Spinal cord (tissue), 10 donors: ENCODE measurements around the gene VSIG4. TPM values are rescaled to one million over a fixed set of nuclear protein-coding genes. Genes with fewer than 3 reads are reported as not detected.

Experiments used
- DNase-seq, 6 donors: peaks; one replicate each; pipeline versions ENCODE4 v3.0.0 to v3.0.0-alpha.2; 2013 to 2015; ENCODE audit warnings: low spot score in 6 of 6, low read depth in 4 of 6
- H3K27ac ChIP-seq: one replicate; pipeline ENCODE4 v1.5.1; 2013; ENCODE audit warnings: low read depth, low read length, control low read depth
- H3K27me3 ChIP-seq: one replicate; pipeline ENCODE4 v1.6.1; 2013; ENCODE audit warnings: low read length; ENCODE audit not compliant: control insufficient read depth, insufficient read depth
- H3K36me3 ChIP-seq: one replicate; pipeline ENCODE4 v1.6.1; 2013; ENCODE audit warnings: low read length; ENCODE audit not compliant: control insufficient read depth, insufficient read depth
- H3K4me1 ChIP-seq: one replicate; pipeline ENCODE4 v1.6.1; 2013; ENCODE audit warnings: low read length; ENCODE audit not compliant: control insufficient read depth, insufficient read depth
- H3K4me3 ChIP-seq: one replicate; pipeline ENCODE4 v1.5.1; 2013; ENCODE audit warnings: low read depth, low read length, control low read depth
- H3K9me3 ChIP-seq: one replicate; pipeline ENCODE4 v1.6.1; 2013; ENCODE audit warnings: low read length; ENCODE audit not compliant: control insufficient read depth, insufficient read depth
- WGBS: methylation state at CpG from one replicate; pipeline ENCODE4 v1.1.5; 2013; ENCODE audit warnings: missing lambda C conversion rate; ENCODE audit not compliant: insufficient coverage; 5-methylcytosine and 5-hydroxymethylcytosine counted together
- polyA plus RNA-seq, 2 donors: library from polyadenylated mRNA; unstranded; fragments of 120-200 nt; gene quantifications; one replicate each; pipeline ENCODE4 v1.2.1, GENCODE V29; 2013; ENCODE audit not compliant: insufficient read length in 2 of 2
- total RNA-seq, 2 donors: library from RNA; depleted of rRNA in 1 of 2; stranded (reverse); fragments of 120-200 nt in 1 of 2; fragments of >200 nt in 1 of 2; gene quantifications; one replicate each; pipeline versions ENCODE4 v1.2.3 to v1.2.4, GENCODE V29; 2013 to 2014
- donor health status: healthy.

VSIG4 gene
- total and polyA plus RNA-seq, 4 donors, result 16.8 to 29.8 (median 25.4) TPM

- no peaks in the 10 kb centered on the region for H3K9me3 ChIP-seq
- no peaks in the 10 kb centered on the region for H3K27me3 ChIP-seq
- DNase-seq, result no peak
- H3K4me1 ChIP-seq, result no peaks in the 10 kb centered on the region
- no CpG with 5 or more reads among the region's 2 CpGs for WGBS
- no peak overlapping the region for H3K27ac ChIP-seq
- no peak overlapping the region for H3K4me3 ChIP-seq
- H3K36me3 ChIP-seq, result no peaks in the 10 kb centered on the region
These were observed 25.8 kb downstream of the VSIG4 start for GRCh38 chrX:66014084-66014483.

GRCh38 chrX:66013194-66013816 lies 26.6 kb downstream of the VSIG4 start:
- Histone ChIP-seq H3K27ac (no peak overlapping the region), H3K27me3 (no peaks in the 10 kb centered on the region), H3K4me3 (no peak overlapping the region)

GRCh38 chrX:66012094-66012534 lies 27.8 kb downstream of the VSIG4 start:
- Histone ChIP-seq H3K4me3 (no peak overlapping the region), H3K27me3 (no peaks in the 10 kb centered on the region), H3K27ac (no peak overlapping the region), H3K9me3 (no peaks in the 10 kb centered on the region), H3K4me1 (no peaks in the 10 kb centered on the region), H3K36me3 (no peaks in the 10 kb centered on the region)
- no peak for DNase-seq
- WGBS, result no CpG with 5 or more reads among the region's 1 CpG

More at GRCh38 chrX:66013194-66013816, 26.6 kb downstream of the VSIG4 start:
- no peak for DNase-seq
- WGBS, result no CpG with 5 or more reads among the region's 5 CpGs
- Histone ChIP-seq H3K36me3 (no peaks in the 10 kb centered on the region), H3K4me1 (no peaks in the 10 kb centered on the region), H3K9me3 (no peaks in the 10 kb centered on the region)

- WGBS, result no CpG with 5 or more reads among the region's 3 CpGs
- H3K27me3 ChIP-seq, result no peaks in the 10 kb centered on the region
- H3K36me3 ChIP-seq, result no peaks in the 10 kb centered on the region
- no peak overlapping the region for H3K27ac ChIP-seq
- H3K4me3 ChIP-seq, result no peak overlapping the region
- DNase-seq, result no peak
- no peaks in the 10 kb centered on the region for H3K4me1 ChIP-seq
- H3K9me3 ChIP-seq, result no peaks in the 10 kb centered on the region
These were observed 30.5 kb downstream of the VSIG4 start for GRCh38 chrX:66009231-66009845.

- 33% methylated on average over 1 of the region's 3 CpGs for WGBS
- H3K27me3 ChIP-seq, result no peaks in the 10 kb centered on the region
- H3K9me3 ChIP-seq, result no peaks in the 10 kb centered on the region
- no peaks in the 10 kb centered on the region for H3K36me3 ChIP-seq
- no peaks in the 10 kb centered on the region for H3K4me1 ChIP-seq
- no peak overlapping the region for H3K4me3 ChIP-seq
- H3K27ac ChIP-seq, result no peak overlapping the region
- no peak for DNase-seq
These were observed 31.4 kb downstream of the VSIG4 start for GRCh38 chrX:66008328-66008970.

- Histone ChIP-seq H3K9me3 (no peaks in the 10 kb centered on the region), H3K27ac (no peak overlapping the region), H3K36me3 (no peaks in the 10 kb centered on the region), H3K27me3 (no peaks in the 10 kb centered on the region), H3K4me1 (no peaks in the 10 kb centered on the region), H3K4me3 (no peak overlapping the region)
- DNase-seq, result no peak
These were observed 32.0 kb downstream of the VSIG4 start for GRCh38 chrX:66007851-66008250.

- no peak overlapping the region for H3K4me3 ChIP-seq
- no peak overlapping the region for H3K27ac ChIP-seq
- no CpG with 5 or more reads among the region's 4 CpGs for whole genome bisulfite sequencing
These were observed 33.9 kb downstream of the VSIG4 start for GRCh38 chrX:66005830-66006449.

GRCh38 chrX:66004928-66005829 lies 34.7 kb downstream of the VSIG4 start:
- Histone ChIP-seq H3K9me3 (no peaks in the 10 kb centered on the region), H3K27ac (no peak overlapping the region), H3K27me3 (no peaks in the 10 kb centered on the region), H3K4me1 (no peaks in the 10 kb centered on the region), H3K4me3 (no peak overlapping the region), H3K36me3 (no peaks in the 10 kb centered on the region)
- DNase-seq, result no peak
- 100% methylated on average over 1 of the region's 1 CpG for WGBS

More at GRCh38 chrX:66005830-66006449, 33.9 kb downstream of the VSIG4 start:
- Histone ChIP-seq H3K27me3 (no peaks in the 10 kb centered on the region), H3K4me1 (no peaks in the 10 kb centered on the region), H3K36me3 (no peaks in the 10 kb centered on the region), H3K9me3 (no peaks in the 10 kb centered on the region)
- no peak for DNase-seq
